NOMO-1 treated with DMSO at 0.1 percent for 48 hours (cell line): ENCODE data around the gene HDHD2.
A peak's percentile ranks its signal among the peaks of the same experiment; 100 is the strongest.

Experiments used
- DNase-seq: peaks from one replicate; lab custom pipeline; 2025; ENCODE audit not compliant: unreplicated experiment; lab: John Stamatoyannopoulos, UW

Gene HDHD2

DNA sequence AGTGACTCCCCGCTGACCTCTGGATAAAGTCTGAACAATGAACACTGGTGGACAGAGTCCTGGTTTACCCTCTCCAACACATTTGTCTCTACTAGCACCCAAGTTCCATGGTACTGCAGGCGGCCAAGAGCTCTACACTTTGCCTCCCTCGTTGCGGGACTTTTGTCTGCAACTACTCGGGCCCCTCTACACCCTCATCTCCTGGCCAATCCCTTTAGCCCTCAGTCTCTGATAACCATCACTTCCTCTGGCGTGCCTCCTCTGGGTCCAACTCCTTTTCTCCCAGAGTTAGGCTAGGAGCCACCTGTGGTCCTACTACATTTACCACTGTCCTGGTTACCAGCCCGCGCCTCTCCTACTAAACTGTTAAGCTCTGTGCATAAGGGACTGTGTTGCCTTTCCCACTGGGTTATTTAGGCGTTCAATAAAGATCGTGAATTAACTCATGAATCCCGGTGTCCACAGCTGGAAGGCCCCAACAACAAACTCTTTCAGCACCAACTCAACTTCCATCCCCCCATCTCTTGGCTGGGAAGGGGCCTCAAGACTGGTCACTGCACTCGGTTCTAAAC lies 757 bp downstream of the HDHD2 start:
- no peak for DNase-seq

DNA sequence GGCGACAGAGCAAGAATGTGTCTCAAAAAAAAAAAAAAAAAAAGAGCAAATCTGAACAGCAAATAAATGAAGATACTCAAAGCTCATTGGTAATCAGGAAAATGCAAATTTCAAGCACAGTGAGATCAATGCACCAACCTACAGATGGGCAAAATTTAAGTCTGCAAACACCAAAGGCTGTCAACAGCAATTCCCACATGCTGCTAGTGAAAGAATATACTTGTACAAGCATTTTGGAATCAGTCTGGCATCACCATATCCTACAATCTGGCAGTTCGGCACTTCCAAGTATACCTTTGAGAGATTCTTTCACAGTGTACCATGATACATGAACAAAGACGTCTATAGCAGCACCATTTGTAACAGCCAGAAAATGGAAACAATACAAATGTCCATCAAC lies 4.1 kb downstream of the HDHD2 start:
- no peak for DNase-seq

- DNase-seq, result no peak
Measured at GRCh38 chr18:47143899-47144485, 6.3 kb downstream of the HDHD2 start.

DNA sequence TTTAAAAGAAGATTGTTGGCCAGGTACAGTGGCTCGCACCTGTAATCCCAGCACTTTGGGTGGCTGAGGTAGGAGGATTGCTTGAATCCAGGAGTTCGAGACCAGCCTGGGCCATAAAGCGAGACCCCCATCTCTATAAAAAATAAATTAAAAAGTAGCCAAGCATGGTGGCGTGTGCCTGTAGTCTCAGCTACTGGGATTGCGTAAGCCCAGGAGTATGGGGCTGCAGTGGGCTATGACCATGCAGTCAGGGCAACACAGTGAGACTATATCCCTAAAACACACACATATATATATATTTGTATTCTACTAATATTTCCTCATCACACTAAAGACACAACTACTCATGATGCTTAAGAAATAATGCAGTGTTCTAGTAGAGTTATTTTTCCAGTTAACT lies 7.1 kb downstream of the HDHD2 start:
- no peak for DNase-seq

DNA sequence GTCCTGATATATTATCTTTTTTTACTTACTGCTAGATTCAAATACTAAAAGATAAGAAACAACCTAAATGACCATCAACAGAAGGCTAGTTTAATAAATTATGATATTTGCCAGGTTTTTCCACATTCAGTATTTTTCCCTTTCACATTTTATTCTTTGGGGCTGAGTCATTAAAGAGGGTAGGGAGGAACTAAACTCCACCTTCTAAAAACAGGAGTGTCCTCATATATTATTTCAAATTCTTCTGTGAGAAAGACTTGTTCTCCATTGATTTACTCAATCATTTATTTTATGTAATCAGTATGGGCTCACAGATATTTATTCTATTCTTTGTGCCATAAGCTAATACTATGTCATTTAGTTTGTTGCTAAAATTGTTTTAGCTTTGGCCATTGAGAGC lies 9.0 kb downstream of the HDHD2 start:
- no peak for DNase-seq

DNA sequence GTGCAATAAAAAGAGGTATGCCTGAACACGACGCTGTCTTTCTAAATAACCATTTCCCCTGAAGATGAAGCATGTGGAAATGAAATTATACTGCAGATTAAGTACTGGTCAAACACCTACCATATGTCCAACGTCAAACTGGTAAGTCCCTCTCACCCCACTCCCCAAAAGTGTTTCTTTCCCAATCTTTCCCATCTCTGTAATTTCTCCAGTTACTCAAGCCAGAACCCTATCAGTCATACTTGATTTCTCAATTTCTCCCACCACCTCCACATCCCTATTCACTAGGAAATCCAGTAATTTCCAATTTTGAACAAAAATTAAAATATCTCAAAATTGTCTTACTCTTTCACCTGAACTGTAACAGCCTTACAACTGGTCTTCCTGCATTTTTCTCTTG lies 29.2 kb downstream of the HDHD2 start:
- no peak for DNase-seq

- no peak for DNase-seq
Measured at GRCh38 chr18:47120428-47120827, 29.9 kb downstream of the HDHD2 start.

DNA sequence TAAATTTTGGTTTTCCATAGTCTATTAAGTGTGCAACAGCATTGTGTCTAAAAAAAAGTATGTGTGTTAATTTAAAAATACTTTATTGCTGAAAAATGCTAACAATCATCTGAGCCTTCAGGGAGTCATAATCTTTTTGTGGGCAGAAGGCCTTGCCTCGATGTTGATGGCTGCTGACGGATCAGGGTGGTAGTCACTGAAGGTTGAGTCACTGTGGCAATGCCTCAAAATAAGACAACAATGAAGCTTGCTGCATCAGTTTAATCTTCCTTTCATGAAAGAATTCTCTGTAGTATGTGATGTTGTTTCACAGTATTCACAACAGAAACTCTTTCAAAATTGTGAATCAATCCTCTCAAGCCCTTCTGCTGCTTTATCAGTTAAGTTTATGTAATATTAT lies 31.3 kb downstream of the HDHD2 start:
- no peak for DNase-seq

DNA sequence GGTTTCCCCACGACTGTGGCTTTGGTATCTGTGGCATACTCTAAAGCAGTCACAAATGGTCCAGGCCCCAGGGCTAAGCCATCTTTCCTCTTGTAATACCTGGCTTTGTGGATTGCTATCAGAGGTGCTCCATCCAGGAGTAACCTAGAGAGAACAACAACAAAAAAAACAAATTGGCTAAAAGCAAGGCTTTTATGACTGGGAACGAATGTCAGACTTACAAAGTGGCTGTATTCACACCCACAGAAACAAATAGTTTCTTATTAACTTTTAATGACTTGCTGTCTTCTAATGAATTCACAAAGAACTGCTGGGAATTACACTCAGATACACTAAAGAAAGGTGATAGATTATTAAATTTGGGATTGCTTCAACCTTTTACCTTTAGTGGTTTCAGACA lies 35.1 kb downstream of the HDHD2 start:
- no peak for DNase-seq

- DNase-seq, result no peak
Measured at GRCh38 chr18:47113796-47114540, 36.3 kb downstream of the HDHD2 start.

DNA sequence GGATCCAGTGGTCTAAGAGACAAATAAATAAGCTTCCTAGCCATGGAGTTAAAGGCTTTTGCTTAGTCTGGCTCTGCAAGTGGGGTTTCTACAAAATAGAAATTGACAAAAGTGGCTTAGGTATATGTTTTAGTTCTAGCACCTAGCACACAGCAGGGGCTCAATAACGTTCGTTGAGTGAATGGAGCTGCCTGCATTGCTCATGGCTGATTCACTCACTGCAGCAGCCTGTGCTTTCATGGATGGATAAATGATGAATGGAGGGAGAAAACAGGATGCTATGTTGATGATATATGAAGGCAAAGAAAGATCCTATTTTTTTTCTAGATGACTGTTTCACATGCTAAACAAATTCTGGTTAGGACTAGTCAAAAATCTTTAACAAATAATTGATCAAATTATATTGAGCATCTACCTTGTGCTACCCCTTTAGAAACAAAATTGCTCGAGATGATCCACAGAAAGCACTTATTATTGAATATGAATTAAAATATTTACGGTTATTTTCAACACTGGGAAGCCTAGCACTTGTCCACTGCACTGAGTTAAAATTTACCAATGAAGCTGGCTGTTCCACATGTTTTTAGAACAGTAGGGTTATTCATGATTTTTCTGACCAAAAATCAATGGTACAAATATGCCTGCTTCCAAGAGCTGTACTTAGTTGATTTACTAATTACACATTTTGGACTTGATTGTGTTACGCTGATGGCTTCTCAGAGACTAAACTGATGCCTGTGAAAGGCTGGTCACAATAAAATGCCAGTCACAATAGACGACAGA lies 39.6 kb downstream of the HDHD2 start:
- no peak for DNase-seq

- no peak for DNase-seq
Measured at GRCh38 chr18:47109720-47110119, 40.6 kb downstream of the HDHD2 start.

DNA sequence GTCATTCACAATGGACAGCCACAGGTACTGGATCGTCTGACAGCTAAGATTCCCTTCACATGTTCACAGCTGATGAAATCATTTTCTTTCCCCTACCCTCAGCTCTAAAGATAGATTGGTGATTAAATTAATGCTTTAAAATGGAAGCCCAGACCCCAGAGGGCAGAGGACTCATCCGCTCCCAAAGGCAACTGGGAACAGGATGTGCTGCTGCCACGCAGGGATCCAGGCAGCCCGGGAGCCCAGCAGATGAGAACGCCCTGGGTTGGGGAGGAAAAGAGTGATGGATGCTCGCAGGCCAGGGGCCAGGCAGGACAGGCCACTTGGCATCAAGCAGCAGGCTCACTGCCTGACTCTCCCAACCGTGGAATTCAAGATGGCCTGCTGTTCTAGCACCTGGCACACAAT lies 41.3 kb downstream of the HDHD2 start:
- DNase-seq, result no peak

- DNase-seq, result no peak
Measured at GRCh38 chr18:47108373-47108772, 41.9 kb downstream of the HDHD2 start.

DNA sequence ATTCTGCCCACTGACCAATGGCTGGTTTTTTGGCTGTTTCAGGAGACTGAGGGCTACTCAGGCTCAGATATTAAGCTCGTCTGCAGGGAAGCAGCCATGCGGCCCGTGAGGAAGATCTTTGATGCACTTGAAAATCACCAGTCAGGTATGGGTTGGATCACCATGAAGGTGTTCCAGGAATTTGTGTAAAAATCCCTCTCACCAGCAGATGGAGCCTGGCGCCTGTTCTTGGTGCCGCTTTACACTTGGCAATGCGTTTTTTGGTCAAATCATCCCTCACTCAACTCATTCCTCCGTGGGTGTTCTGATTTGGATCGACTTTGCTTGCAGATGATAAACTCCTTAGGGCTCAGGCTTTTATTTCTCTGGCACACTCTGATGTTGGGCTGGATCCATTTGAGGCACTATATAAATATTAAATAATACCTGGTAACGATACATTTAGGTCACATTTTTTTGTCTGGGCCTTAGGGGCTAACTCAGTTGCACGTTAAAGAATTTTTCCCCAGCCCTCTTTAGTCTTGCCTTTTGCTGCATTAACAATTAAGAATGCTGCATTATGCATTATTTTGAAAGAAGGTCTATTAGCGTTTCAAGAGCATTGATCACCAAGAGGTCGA lies 50.0 kb downstream of the HDHD2 start:
- DNase-seq, result peak; percentile 9

DNA sequence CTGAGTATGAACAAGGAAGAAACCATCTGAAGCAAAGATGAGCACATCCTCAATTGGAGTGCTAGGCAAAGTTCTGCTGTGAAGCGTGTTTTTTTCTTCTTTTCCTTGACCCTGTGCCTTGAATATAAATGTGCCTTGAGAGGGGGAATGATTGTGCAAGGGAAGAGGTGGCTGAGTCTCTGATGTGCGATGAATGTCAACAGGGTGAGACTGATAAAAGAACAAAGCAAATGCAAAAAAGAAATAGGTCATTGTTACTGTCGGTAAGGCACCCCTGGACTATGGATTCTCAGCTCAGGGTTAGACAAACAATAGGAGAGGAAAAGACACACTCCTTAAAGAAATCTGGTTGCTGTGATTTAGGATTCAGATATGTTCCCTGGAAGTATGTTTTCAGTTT lies 54.5 kb downstream of the HDHD2 start:
- no peak for DNase-seq

GRCh38 chr18:47087676-47088075 lies 62.6 kb downstream of the HDHD2 start:
- no peak for DNase-seq

DNA sequence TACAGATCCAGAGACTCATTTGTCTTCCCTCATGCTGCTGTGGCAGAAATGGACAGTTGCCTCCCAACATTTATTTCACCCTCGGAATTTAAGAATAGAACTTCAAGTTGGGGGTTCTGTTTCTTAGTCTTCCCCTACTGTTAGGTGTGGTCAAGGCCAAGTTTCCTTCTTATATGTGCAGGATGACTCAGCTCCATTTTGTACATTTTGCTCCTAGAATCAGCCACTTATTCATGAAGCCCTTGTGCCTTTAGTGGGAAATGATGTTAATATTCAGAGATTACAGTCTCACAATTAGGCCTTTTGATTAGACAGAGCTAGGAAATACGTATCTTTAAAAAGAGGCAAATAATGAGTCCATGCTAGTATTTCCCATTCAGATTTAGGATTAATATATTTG lies 68.7 kb downstream of the HDHD2 start:
- DNase-seq, result no peak

GRCh38 chr18:47080872-47081271 lies 69.4 kb downstream of the HDHD2 start:
- DNase-seq, result no peak

- DNase-seq, result no peak
Measured at GRCh38 chr18:47077111-47077510, 73.2 kb downstream of the HDHD2 start.

DNA sequence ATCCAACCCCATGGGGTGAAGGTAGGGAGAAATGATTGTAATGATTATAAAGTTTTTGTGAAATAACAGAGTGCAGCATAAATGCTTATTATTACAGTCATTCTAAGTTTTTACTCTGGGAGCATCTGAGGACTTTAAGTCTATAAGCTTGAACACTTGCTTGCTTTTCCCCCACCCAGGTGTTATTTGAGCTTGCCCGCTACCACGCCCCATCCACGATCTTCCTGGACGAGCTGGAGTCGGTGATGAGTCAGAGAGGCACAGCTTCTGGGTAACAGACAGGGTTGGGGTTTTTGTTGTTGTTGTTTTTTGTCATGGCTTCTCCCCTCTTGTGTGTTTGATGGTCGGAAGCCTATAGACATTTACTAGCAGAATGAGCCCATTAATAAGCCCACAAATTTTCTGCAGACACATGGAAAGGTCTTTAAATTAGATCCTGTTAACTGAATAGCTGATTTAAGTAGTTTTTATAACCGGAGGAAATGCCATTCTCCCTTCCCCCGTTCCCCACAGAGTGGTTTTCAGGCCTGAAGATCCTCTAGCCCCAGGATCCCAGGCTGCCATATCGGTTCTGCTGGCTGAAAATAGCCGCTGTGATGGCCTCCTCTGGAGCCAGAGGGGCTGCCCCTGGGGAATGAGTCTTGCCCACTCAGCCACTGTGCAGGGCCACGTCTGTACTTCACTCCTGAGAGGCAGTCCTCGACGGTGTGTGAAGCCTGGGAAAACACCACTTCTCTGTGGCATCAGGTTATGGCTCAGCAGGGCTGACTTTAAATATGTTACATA lies 75.0 kb downstream of the HDHD2 start:
- DNase-seq, result no peak
